ENCODE data around the gene AGAP5. TPM values are rescaled to one million over a fixed set of nuclear protein-coding genes. Genes with fewer than 3 reads are reported as not detected.

AGAP5 gene
- total RNA-seq, 1 experiment from 2014 or later, result 2.3 TPM

- no peak for DNase-seq (ENCODE audit: low read depth, low spot score)
- in situ Hi-C loops (cut with HindIII; ENCODE audit: low pct_unique_long_range_greater_than_20kb, low sequenced_read_pairs), result no loop called here
These were observed 52.7 kb downstream of the AGAP5 start for GRCh38 chr10:73645251-73645650.

DNA sequence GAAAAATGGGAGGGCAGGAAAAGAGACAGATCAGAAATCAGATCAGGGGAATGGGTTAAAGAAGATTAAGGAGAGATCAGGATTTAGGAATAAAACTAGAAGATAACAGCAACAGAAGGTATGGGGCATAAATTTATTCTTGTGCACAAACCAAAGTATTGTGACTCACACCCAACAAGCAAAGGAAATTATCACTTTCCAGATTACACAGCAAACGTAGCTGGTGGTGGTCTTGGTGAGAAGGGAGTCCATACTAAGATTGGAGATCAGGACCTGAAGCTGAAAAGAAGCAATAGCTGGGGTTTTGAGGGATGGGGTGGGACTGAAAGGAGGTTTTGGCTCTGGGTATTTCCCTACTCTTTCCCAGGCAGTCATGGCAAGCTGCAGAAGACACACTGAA lies 53.1 kb downstream of the AGAP5 start:
- no peak for DNase-seq (ENCODE audit: low read depth, low spot score)
- in situ Hi-C loops (cut with HindIII; ENCODE audit: low pct_unique_long_range_greater_than_20kb, low sequenced_read_pairs), result no loop called here

GRCh38 chr10:73644015-73644743 lies 53.7 kb downstream of the AGAP5 start:
- in situ Hi-C loops (cut with HindIII; ENCODE audit: low pct_unique_long_range_greater_than_20kb, low sequenced_read_pairs), result no loop called here
- peak; percentile 71 for DNase-seq (ENCODE audit: low read depth, low spot score)

GRCh38 chr10:73643362-73643761 lies 54.5 kb downstream of the AGAP5 start:
- in situ Hi-C loops (cut with HindIII; ENCODE audit: low pct_unique_long_range_greater_than_20kb, low sequenced_read_pairs), result no loop called here
- DNase-seq (ENCODE audit: low read depth, low spot score), result no peak

GRCh38 chr10:73641328-73642060 lies 56.4 kb downstream of the AGAP5 start, which contains the start of gene MYOZ1:
Gene MYOZ1, minus strand, starts transcription at chr10:73641474. Its CDS starts 1,457 bp downstream, at chr10:73640017.
- in situ Hi-C loops (cut with HindIII; ENCODE audit: low pct_unique_long_range_greater_than_20kb, low sequenced_read_pairs), result no loop called here
- no peak for DNase-seq (ENCODE audit: low read depth, low spot score)

- DNase-seq (ENCODE audit: low read depth, low spot score), result no peak
- in situ Hi-C loops (cut with HindIII; ENCODE audit: low pct_unique_long_range_greater_than_20kb, low sequenced_read_pairs), result no loop called here
These were observed 58.6 kb downstream of the AGAP5 start for GRCh38 chr10:73639286-73639685.

DNA sequence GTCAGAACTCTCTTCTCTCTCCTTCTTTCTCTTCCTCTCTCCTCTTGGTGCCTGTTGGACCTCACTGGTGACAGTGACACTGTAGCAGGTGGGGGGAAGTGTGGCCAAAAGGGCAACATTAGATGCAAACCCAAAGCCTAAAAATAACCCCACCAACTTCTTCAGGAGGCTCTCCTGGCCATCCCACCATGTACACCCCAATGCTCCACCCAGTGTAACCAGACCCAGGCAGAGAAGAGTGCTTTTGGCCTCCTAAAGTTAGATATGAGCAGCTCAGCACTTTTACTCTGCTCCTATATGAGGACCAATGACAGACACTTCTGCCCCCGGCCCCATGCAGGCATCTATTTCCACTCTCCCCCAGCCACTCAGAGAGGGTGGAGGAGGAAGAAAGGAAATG lies 62.1 kb downstream of the AGAP5 start:
- no peak for DNase-seq (ENCODE audit: low read depth, low spot score)
- in situ Hi-C loops (cut with HindIII; ENCODE audit: low pct_unique_long_range_greater_than_20kb, low sequenced_read_pairs), result no loop called here

DNA sequence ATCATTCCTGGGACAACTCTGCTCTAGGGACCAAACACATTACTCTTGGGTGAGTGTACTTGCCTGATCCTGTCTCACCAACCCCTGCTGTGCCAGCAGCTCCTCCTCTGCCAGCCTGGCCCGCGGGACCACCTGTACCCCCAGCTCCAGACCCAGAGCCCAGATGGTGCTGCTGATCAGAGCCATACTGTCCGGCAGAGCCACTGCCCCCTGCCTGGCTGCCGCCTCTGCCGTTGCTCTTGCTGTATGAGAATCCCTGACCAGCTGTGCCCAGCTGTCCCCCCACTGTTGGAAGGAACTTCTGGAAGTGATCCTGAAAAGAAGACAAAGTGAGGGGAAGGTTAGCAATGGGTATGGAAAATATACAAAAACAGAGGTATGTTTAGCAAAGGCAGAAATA lies 63.5 kb downstream of the AGAP5 start:
- no peak for DNase-seq (ENCODE audit: low read depth, low spot score)
- in situ Hi-C loops (cut with HindIII; ENCODE audit: low pct_unique_long_range_greater_than_20kb, low sequenced_read_pairs), result no loop called here

- no peak for DNase-seq (ENCODE audit: low read depth, low spot score)
- in situ Hi-C loops (cut with HindIII; ENCODE audit: low pct_unique_long_range_greater_than_20kb, low sequenced_read_pairs), result no loop called here
These were observed 68.7 kb downstream of the AGAP5 start for GRCh38 chr10:73629165-73629564.

GRCh38 chr10:73628405-73628804 lies 69.5 kb downstream of the AGAP5 start:
- in situ Hi-C loops (cut with HindIII; ENCODE audit: low pct_unique_long_range_greater_than_20kb, low sequenced_read_pairs), result no loop called here
- no peak for DNase-seq (ENCODE audit: low read depth, low spot score)

DNA sequence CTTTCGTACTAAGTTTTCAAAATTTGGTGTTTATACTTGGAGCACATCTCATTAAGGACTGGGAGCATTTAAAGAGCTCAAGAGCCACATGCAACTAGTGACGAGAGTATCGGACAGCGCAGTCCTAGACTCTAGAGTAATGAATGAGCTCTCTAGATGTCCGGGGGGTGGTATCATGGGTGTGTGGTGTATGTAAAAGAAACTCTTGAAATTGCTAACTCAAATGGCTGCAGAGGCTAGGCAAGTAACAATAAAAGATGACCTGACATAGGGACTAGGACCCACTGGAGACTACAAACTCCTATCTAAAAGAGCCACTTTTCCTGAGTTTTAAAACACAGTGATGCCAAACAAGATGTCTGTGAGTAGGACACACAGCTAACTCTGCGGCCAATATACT lies 70.6 kb downstream of the AGAP5 start:
- no peak for DNase-seq (ENCODE audit: low read depth, low spot score)
- in situ Hi-C loops (cut with HindIII; ENCODE audit: low pct_unique_long_range_greater_than_20kb, low sequenced_read_pairs), result no loop called here

GRCh38 chr10:73625884-73626752 lies 71.8 kb downstream of the AGAP5 start:
- in situ Hi-C loops (cut with HindIII; ENCODE audit: low pct_unique_long_range_greater_than_20kb, low sequenced_read_pairs), result no loop called here
- peak; percentile 95 for DNase-seq (ENCODE audit: low read depth, low spot score)

DNA sequence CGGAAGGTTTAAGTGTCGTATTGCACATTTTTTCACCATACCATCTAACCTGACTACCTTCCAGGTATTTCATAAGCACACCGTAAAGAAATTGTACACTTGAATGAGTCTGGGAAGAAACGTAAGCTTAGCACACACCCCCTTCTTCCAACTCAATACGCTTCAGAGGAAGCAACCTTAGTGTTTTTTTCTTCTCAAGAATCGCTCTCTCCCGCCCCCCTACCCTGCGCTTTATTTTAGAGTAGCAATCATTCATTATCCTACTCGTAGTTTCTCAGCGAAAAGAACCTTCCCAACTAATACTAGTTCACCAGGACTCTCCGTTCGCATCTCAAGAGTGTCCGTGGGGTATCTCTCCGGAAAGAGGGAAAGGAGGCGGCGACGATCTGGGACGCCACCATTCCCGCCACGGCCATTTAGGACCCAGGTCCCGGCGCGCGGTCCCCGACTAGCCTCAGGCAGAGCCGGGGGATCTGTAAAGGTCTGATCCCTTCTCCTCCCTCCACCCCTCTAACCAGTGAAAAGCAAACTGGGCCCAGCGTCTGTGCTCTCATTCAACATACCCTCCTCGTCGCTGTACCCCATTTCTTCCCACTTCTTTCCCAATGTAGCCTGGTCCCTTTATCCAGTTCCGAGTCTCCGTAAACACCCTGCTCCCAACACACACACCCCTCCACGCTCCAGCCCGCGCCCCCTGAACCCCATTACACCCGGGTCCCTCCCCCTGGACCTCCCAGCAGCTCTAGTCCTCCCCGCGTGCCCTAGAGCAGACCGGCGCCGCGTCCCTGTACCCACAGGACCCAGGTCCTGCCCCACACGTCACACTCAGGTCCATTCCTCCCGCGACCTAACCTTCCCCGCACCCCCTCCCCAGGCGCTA lies 72.7 kb downstream of the AGAP5 start:
- in situ Hi-C loops (cut with HindIII; ENCODE audit: low pct_unique_long_range_greater_than_20kb, low sequenced_read_pairs), result no loop called here
- DNase-seq (ENCODE audit: low read depth, low spot score), result peak; percentile 41

Small RNA genes lying within 50 kb of the gene (small RNA-seq; reads per million reads assigned to genes)
- gene AC022400.4, result 0 reads per million in 2 experiments
- 0 reads per million in 2 experiments for gene RNA5SP320

Other genes with a start within 250 kb of the AGAP5 start
- gene PPP3CB, start 202.1 kb downstream of the AGAP5 start, total RNA-seq (2014; rRNA removed; shearing (Covaris generic)), result 9.2 and 10.3 TPM in 2 replicates
- 112 and 113 TPM in 2 replicates for gene USP54, start 106.8 kb downstream of the AGAP5 start, total RNA-seq (2014; rRNA removed; shearing (Covaris generic))
- 0.21 TPM in 1 of 2 replicates, not detected in the other for gene MYOZ1, start 56.6 kb downstream of the AGAP5 start, total RNA-seq (2014; rRNA removed; shearing (Covaris generic))
- not detected in 2 replicates for gene SYNPO2L, start 42.1 kb downstream of the AGAP5 start, total RNA-seq (2014; rRNA removed; shearing (Covaris generic))
- 61.3 and 66.4 TPM in 2 replicates for gene SEC24C, start 46.3 kb upstream of the AGAP5 start, total RNA-seq (2014; rRNA removed; shearing (Covaris generic))
- gene CHCHD1, start 83.9 kb upstream of the AGAP5 start, total RNA-seq (2014; rRNA removed; shearing (Covaris generic)), result 42.0 and 46.8 TPM in 2 replicates
- 38.5 and 44.7 TPM in 2 replicates for gene ZSWIM8, start 87.5 kb upstream of the AGAP5 start, total RNA-seq (2014; rRNA removed; shearing (Covaris generic))
- 5.4 and 11.3 TPM in 2 replicates for gene NDST2, start 113.5 kb upstream of the AGAP5 start, total RNA-seq (2014; rRNA removed; shearing (Covaris generic))
- 8.9 and 12.2 TPM in 2 replicates for gene CAMK2G, start 176.4 kb upstream of the AGAP5 start, total RNA-seq (2014; rRNA removed; shearing (Covaris generic))
- 0.05 TPM in 1 of 2 replicates, not detected in the other for gene PLAU, start 213.0 kb upstream of the AGAP5 start, total RNA-seq (2014; rRNA removed; shearing (Covaris generic))

Data from SK-MEL-5 (cell line).